PC-3 (cell line): ENCODE results near the gene NPLOC4. TPM values are rescaled to one million over a fixed set of nuclear protein-coding genes. Genes with fewer than 3 reads are reported as not detected.

Experiments
- ATAC-seq: fragments of 200-7000 bp; cut with Tn5 transposase; 2 replicates; pipeline ENCODE4 v1.9.1; 2020; ENCODE audit warnings: mild to moderate bottlenecking, moderate library complexity
- Bru-seq: library from RNA; stranded (reverse); fragments of 400-500 nt; gene quantifications from one replicate; lab custom pipeline; 2021; lab: Mats Ljungman, UMichigan
- BruChase-seq, 2 experiments: library from RNA; stranded (reverse); fragments of 400-500 nt; gene quantifications; one replicate each; lab custom pipeline; 2021; lab: Mats Ljungman, UMichigan
- BruUV-seq: library from RNA; stranded (reverse); fragments of 400-500 nt; replicated peaks from 2 replicates; lab custom pipeline; 2021; lab: Mats Ljungman, UMichigan
- CTCF ChIA-PET: fragments of 300-600 bp; sonication (Branson Sonifier 250); formaldehyde crosslinking; loops from one replicate; lab custom pipeline; 2022; ENCODE audit warnings: antibody characterized with exemption; lab: Charles Lee
- POLR2A ChIA-PET: fragments of 300-600 bp; sonication (Branson Sonifier 250); formaldehyde crosslinking; loops from one replicate; lab custom pipeline; 2022; ENCODE audit warnings: antibody characterized with exemption; ENCODE audit not compliant: unreplicated experiment; lab: Charles Lee
- DNase-seq: peaks from one replicate; pipeline ENCODE4 v3.0.0-alpha.2; 2015
- H2AFZ ChIP-seq: fragments of 300-600 bp; sonication (generic); 2 replicates; pipeline ENCODE4 v1.6.0; 2016; ENCODE audit warnings: antibody characterized with exemption, low read length
- H3F3A ChIP-seq: fragments of 300-600 bp; sonication (generic); one replicate; pipeline ENCODE4 v1.6.0; 2017; ENCODE audit warnings: antibody characterized with exemption, low read length, control low read depth, mild to moderate bottlenecking; ENCODE audit not compliant: unreplicated experiment
- H3K27ac ChIP-seq: fragments of 300-600 bp; sonication (generic); 2 replicates; pipeline ENCODE4 v1.5.1; 2016; ENCODE audit warnings: mild to moderate bottlenecking, low read length
- H3K27me3 ChIP-seq: fragments of 300-600 bp; sonication (generic); 2 replicates; pipeline ENCODE4 v1.6.1; 2016; ENCODE audit warnings: low read length, mixed read lengths
- H3K36me3 ChIP-seq: fragments of 300-600 bp; sonication (generic); 2 replicates; pipeline ENCODE4 v1.6.1; 2016; ENCODE audit warnings: low read depth, mixed run types, low read length, mixed read lengths
- H3K4me1 ChIP-seq: fragments of 300-600 bp; sonication (generic); 2 replicates; pipeline ENCODE4 v1.5.1; 2016; ENCODE audit warnings: low read length; ENCODE audit not compliant: insufficient read depth
- H3K4me2 ChIP-seq: fragments of 300-600 bp; sonication (generic); 2 replicates; pipeline ENCODE4 v1.6.0; 2016; ENCODE audit warnings: low read length
- H3K4me3 ChIP-seq: fragments of 300-600 bp; sonication (generic); 2 replicates; pipeline ENCODE4 v1.5.1; 2016; ENCODE audit warnings: mild to moderate bottlenecking, low read length, mixed read lengths
- H3K79me2 ChIP-seq: fragments of 300-600 bp; sonication (generic); 2 replicates; pipeline ENCODE4 v1.6.1; 2017; ENCODE audit warnings: low read length, mixed read lengths
- H3K9ac ChIP-seq: fragments of 300-600 bp; sonication (generic); 2 replicates; pipeline ENCODE4 v1.6.0; 2016; ENCODE audit warnings: mild to moderate bottlenecking, low read length
- H3K9me2 ChIP-seq: fragments of 300-600 bp; sonication (generic); replicated peaks from 2 replicates; pipeline ENCODE4 v1.6.1; 2016; ENCODE audit warnings: mixed run types, low read length, mixed read lengths
- H3K9me3 ChIP-seq: fragments of 300-600 bp; sonication (generic); 2 replicates; pipeline ENCODE4 v1.6.1; 2016; ENCODE audit warnings: low read length, mixed read lengths
- H4K20me1 ChIP-seq: fragments of 300-600 bp; sonication (generic); 2 replicates; pipeline ENCODE4 v1.6.1; 2016; ENCODE audit warnings: low read length, mixed read lengths
- CTCF ChIP-seq: fragments of 300-600 bp; sonication (generic); conservative IDR thresholded peaks from 2 replicates; pipeline ENCODE4 v1.5.1; 2017; ENCODE audit warnings: antibody characterized with exemption, low read depth, mild to moderate bottlenecking, low read length
- EZH2 ChIP-seq: fragments of 300-600 bp; sonication (generic); IDR thresholded peaks from one replicate; pipeline ENCODE4 v1.6.1; 2017; ENCODE audit warnings: antibody characterized with exemption, mild to moderate bottlenecking, low read length; ENCODE audit not compliant: unreplicated experiment
- EZH2phosphoT487 ChIP-seq: fragments of 300-600 bp; sonication (generic); IDR thresholded peaks from 2 replicates; pipeline ENCODE4 v1.6.1; 2018; ENCODE audit warnings: mild to moderate bottlenecking, antibody characterized with exemption, low read length, borderline replicate concordance
- intact Hi-C: fragments of 100-400 bp; cut with micrococcal nuclease; formaldehyde crosslinking; loops from 2 replicates; pipeline ENCODE4 v1.9.0; 2023
- long read RNA-seq: library from polyadenylated mRNA; unstranded; transcript quantifications from one replicate; pipeline ENCODE4 v2.0.0, GENCODE V29; 2021; ENCODE audit not compliant: unreplicated experiment
- total RNA-seq: library from RNA; depleted of rRNA; stranded (reverse); fragments of >200 nt; gene quantifications from 2 replicates; pipeline ENCODE4 v1.2.3, GENCODE V29; 2014; rRNA removed

The NPLOC4 gene
- total RNA-seq (109 and 133 TPM in 2 replicates), Bru-seq, nascent RNA (percentile 83 among the genes with signal in this experiment), BruChase-seq, experiment 1, labeled RNA remaining after a 6-hour chase (percentile 87 among the genes with signal in this experiment), BruChase-seq, experiment 2, labeled RNA remaining after a 2-hour chase (percentile 86 among the genes with signal in this experiment)
- long read RNA-seq, full-length matches to known transcripts = 72 of 218 reads
- long read RNA-seq, partial matches to known transcripts = 12 of 218 reads
- long read RNA-seq, other reads (novel, unspliced or antisense) = 134 of 218 reads

DNA sequence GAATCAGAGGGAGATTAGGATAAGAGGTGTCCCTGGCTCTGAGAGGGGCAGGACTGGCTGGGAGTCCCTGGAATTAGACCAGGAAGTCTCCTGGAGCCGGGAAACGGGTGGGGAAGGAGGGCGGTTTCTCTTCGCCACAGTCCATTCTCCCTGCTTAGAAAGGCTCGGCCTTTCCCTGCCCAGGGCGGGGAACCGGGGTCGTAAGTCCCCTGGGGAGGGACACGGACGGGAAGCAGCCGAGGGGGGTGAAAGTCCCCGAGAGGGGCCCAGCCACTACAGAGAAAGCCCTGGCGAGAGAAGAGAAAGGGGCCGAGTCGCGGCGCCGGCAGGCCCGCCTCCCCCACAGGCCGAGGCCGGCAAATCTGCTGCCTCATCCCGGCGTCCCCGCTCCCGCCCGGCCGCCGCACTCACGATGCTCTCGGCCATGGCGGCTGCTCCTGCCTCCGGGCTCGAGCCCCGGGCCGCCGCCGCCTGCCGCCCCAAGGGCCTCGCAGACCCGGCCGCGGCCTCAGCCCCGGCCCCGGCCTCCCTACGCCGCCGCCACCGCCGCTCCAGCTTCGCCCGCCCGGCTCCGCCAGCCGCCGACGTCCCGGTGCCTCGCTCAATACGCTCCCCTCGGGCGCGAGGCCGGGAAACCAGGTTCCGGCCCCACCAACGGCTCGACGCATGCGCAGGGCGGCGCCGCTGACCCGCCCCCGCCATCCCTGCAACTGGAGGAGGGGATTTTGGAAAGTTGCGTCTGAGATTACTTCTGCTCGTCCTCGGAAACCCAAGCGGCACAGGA lies at the start of gene NPLOC4, which contains the start of gene TSPAN10:
NPLOC4 (minus strand) TSS at position 608 of the 784 bp plus-strand sequence; CDS start at position 426, 182 bp downstream.
TSPAN10 (plus strand) TSS at position 692 of the 784 bp plus-strand sequence. CDS start 5,217 bp downstream, outside the sequence.
- H3K36me3 ChIP-seq = peaks cover 4% of the 10 kb centered on the region; the same call in 1 of the 2 replicates
- no peak for TF ChIP-seq EZH2
- no peak for TF ChIP-seq CTCF
- no peak for TF ChIP-seq EZH2phosphoT487
- peak within 1 kb of the TSS; percentile 89 for H3K27ac ChIP-seq
- H3K4me1 ChIP-seq = peaks cover 11% of the 10 kb centered on the region
- CTCF ChIA-PET = interaction anchor here (1.3 kb wide), 1 partner anchor 31 kb away, joined by 7 read pairs; no protein-coding TSS in a partner anchor
- BruUV-seq = no TSS peak
- DNase-seq (peak; percentile 88), ATAC-seq (peak; percentile 80)
- peak within 1 kb of the TSS; percentile 95 for H3K4me2 ChIP-seq
- no peaks in the 10 kb centered on the region for H3F3A ChIP-seq
- peak within 1 kb of the TSS; percentile 84 for H2AFZ ChIP-seq
- POLR2A ChIA-PET = no interaction called here
- no peaks in the 10 kb centered on the region for H3K9me3 ChIP-seq
- H3K27me3 ChIP-seq = no peaks in the 10 kb centered on the region
- intact Hi-C loops = loop anchor here (2.0 kb wide), 1 partner anchor 30 kb away; the partner anchor contains the start of genes CCDC137 and OXLD1
- H3K4me3 ChIP-seq = peak within 1 kb of the TSS; percentile 100
- peaks cover 32% of the 10 kb centered on the region for H4K20me1 ChIP-seq
- H3K79me2 ChIP-seq = peaks cover 50% of the 10 kb centered on the region
- H3K9ac ChIP-seq = peak within 1 kb of the TSS; percentile 99
- H3K9me2 ChIP-seq = no peaks in the 10 kb centered on the region

- no peaks in the 10 kb centered on the region for H3K9me3 ChIP-seq
- no peaks in the 10 kb centered on the region for H3K27me3 ChIP-seq
- no peak for ATAC-seq
- no peaks in the 10 kb centered on the region for H3K9me2 ChIP-seq
- peaks cover 55% of the 10 kb centered on the region for H4K20me1 ChIP-seq
- no peak for DNase-seq
- intact Hi-C loops = no loop called here
- H3K4me3 ChIP-seq = no peak overlapping the region
- H2AFZ ChIP-seq = no peak overlapping the region
- no peak overlapping the region for H3K4me2 ChIP-seq
- ChIA-PET CTCF (no interaction called here), POLR2A (no interaction called here)
- no peak overlapping the region for H3K27ac ChIP-seq
- peaks cover 45% of the 10 kb centered on the region for H3K36me3 ChIP-seq
- no TSS peak for BruUV-seq
- no peak for TF ChIP-seq EZH2
- TF ChIP-seq CTCF = no peak
- no peak for TF ChIP-seq EZH2phosphoT487
- H3F3A ChIP-seq = peaks cover 5% of the 10 kb centered on the region
- peaks cover 24% of the 10 kb centered on the region for H3K4me1 ChIP-seq
- no peak overlapping the region for H3K9ac ChIP-seq
- H3K79me2 ChIP-seq = peaks cover 89% of the 10 kb centered on the region
These were observed 49.7 kb upstream of the NPLOC4 start for GRCh38 chr17:81686614-81687013.
